ENCODE results near the gene ZNF324B.

Gene ZNF324B

GRCh38 chr19:58480831-58481230 is 29.4 kb downstream of the ZNF324B start:
- H3K4me3 ChIP-seq (ENCODE audit: low read depth, low read length) = no peak overlapping the region
- CTCF ChIA-PET = interaction anchor here (0.6 kb wide), 1 partner anchor 27 kb away, joined by 3 read pairs; no protein-coding TSS in a partner anchor
- TF ChIP-seq EGR2 (tag by site-specific recombination; IDR thresholded peaks at IDR 0.05; ENCODE audit: low read depth) (peak; percentile 50; the same call in 1 of the 2 replicates), ZNF626 (tag by site-specific recombination; IDR thresholded peaks at IDR 0.05) (no peak), ZSCAN30 (tag by site-specific recombination; IDR thresholded peaks at IDR 0.05) (no peak), ZNF302 (tag by site-specific recombination; IDR thresholded peaks at IDR 0.05; ENCODE audit: low read depth) (no peak), ZNF121 (tag by site-specific recombination; IDR thresholded peaks at IDR 0.05) (no peak)
- H3K27ac ChIP-seq (ENCODE audit: extremely low read depth, low read depth, low read length) = no peak overlapping the region
- H3K4me1 ChIP-seq (ENCODE audit: control insufficient read depth, insufficient read depth, low read length) = no peaks in the 10 kb centered on the region
- H3K9me3 ChIP-seq (ENCODE audit: control insufficient read depth, insufficient read depth, low read depth, low read length) = no peaks in the 10 kb centered on the region
- peaks cover 4 to 39% of the 10 kb centered on the region in 2 experiments; a peak in 2 of 3 replicates for H3K36me3 ChIP-seq (ENCODE audit: control insufficient read depth in 2 of 2, insufficient read depth in 1 of 2, low read length in 2 of 2)
- POLR2A ChIA-PET = no interaction called here

DNA sequence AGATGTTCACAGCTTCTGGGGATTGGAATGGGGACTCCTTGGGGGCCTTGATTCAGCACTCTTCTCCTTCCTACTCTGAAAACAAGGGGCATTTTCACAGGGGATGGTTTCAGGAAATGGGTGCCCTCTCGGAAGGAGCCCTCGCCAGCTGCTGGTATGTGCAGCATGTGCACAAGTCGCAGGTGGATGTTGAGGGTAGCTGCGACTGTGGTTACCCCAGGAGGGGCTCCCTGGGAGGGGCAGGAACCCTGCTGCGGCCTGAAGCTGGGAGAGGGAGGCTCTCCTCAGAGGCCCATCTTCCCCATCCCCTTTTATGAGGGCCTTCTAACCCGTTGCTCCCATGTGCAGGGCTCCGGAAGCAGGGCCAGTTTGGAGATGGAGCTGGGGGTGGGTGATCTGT is 30.9 kb downstream of the ZNF324B start:
- Histone ChIP-seq H3K36me3 (ENCODE audit: control insufficient read depth in 2 of 2, insufficient read depth in 1 of 2, low read length in 2 of 2) (peaks cover 4 to 39% of the 10 kb centered on the region in 2 experiments; a peak in 2 of 3 replicates), H3K4me3 (ENCODE audit: low read depth, low read length) (no peak overlapping the region), H3K27ac (ENCODE audit: extremely low read depth, low read depth, low read length) (no peak overlapping the region), H3K9me3 (ENCODE audit: control insufficient read depth, insufficient read depth, low read depth, low read length) (no peaks in the 10 kb centered on the region), H3K4me1 (ENCODE audit: control insufficient read depth, insufficient read depth, low read length) (no peaks in the 10 kb centered on the region)
- ChIA-PET CTCF (no interaction called here), POLR2A (interaction anchor here (0.5 to 1.5 kb wide), 2 partner anchors 37 to 771 kb away, joined by 4 to 6 read pairs; partner anchors contain the start of gene ZBTB45)
- TF ChIP-seq MYNN (tag by site-specific recombination; IDR thresholded peaks at IDR 0.05; ENCODE audit: borderline replicate concordance) (no peak), ZNF341 (tag by site-specific recombination; IDR thresholded peaks at IDR 0.05; ENCODE audit: low read depth) (no peak), ZNF792 (tag by site-specific recombination; IDR thresholded peaks at IDR 0.05) (no peak), ZNF132 (tag by site-specific recombination; IDR thresholded peaks at IDR 0.05; ENCODE audit: borderline replicate concordance) (no peak), ZNF660 (tag by site-specific recombination; IDR thresholded peaks at IDR 0.05) (no peak), ZIC2 (tag by site-specific recombination; IDR thresholded peaks at IDR 0.05) (no peak), RBAK (tag by site-specific recombination; IDR thresholded peaks at IDR 0.05) (no peak), ZNF362 (tag by site-specific recombination; IDR thresholded peaks at IDR 0.05) (no peak)
- TF ChIP-seq, protein P1, sequence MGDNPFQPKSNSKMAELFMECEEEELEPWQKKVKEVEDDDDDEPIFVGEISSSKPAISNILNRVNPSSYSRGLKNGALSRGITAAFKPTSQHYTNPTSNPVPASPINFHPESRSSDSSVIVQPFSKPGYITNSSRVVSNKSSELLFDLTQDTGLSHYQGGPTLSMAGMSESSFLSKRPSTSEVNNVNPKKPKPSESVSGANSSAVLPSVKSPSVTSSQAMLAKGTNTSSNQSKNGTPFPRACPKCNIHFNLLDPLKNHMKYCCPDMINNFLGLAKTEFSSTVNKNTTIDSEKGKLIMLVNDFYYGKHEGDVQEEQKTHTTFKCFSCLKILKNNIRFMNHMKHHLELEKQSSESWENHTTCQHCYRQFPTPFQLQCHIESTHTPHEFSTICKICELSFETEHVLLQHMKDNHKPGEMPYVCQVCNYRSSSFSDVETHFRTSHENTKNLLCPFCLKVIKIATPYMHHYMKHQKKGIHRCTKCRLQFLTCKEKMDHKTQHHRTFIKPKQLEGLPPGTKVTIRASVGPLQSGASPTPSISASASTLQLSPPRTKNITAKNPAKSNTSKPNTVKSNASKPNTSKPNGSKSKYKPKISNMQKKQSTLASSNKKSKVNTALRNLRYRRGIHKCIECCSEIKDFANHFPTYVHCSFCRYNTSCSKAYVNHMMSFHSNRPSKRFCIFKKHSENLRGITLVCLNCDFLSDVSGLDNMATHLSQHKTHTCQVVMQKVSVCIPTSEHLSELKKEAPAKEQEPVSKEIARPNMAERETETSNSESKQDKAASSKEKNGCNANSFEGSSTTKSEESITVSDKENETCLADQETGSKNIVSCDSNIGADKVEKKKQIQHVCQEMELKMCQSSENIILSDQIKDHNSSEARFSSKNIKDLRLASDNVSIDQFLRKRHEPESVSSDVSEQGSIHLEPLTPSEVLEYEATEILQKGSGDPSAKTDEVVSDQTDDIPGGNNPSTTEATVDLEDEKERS (tag by site-specific recombination; IDR thresholded peaks at IDR 0.05) = no peak
- TF ChIP-seq, protein P2, sequence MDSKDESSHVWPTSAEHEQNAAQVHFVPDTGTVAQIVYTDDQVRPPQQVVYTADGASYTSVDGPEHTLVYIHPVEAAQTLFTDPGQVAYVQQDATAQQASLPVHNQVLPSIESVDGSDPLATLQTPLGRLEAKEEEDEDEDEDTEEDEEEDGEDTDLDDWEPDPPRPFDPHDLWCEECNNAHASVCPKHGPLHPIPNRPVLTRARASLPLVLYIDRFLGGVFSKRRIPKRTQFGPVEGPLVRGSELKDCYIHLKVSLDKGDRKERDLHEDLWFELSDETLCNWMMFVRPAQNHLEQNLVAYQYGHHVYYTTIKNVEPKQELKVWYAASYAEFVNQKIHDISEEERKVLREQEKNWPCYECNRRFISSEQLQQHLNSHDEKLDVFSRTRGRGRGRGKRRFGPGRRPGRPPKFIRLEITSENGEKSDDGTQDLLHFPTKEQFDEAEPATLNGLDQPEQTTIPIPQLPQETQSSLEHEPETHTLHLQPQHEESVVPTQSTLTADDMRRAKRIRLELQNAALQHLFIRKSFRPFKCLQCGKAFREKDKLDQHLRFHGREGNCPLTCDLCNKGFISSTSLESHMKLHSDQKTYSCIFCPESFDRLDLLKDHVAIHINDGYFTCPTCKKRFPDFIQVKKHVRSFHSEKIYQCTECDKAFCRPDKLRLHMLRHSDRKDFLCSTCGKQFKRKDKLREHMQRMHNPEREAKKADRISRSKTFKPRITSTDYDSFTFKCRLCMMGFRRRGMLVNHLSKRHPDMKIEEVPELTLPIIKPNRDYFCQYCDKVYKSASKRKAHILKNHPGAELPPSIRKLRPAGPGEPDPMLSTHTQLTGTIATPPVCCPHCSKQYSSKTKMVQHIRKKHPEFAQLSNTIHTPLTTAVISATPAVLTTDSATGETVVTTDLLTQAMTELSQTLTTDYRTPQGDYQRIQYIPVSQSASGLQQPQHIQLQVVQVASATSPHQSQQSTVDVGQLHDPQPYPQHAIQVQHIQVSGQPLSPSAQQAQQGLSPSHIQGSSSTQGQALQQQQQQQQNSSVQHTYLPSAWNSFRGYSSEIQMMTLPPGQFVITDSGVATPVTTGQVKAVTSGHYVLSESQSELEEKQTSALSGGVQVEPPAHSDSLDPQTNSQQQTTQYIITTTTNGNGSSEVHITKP (tag by site-specific recombination; IDR thresholded peaks at IDR 0.05) = no peak
- TF ChIP-seq, protein P3, sequence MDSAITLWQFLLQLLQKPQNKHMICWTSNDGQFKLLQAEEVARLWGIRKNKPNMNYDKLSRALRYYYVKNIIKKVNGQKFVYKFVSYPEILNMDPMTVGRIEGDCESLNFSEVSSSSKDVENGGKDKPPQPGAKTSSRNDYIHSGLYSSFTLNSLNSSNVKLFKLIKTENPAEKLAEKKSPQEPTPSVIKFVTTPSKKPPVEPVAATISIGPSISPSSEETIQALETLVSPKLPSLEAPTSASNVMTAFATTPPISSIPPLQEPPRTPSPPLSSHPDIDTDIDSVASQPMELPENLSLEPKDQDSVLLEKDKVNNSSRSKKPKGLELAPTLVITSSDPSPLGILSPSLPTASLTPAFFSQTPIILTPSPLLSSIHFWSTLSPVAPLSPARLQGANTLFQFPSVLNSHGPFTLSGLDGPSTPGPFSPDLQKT (IDR thresholded peaks at IDR 0.05; ENCODE audit: borderline replicate concordance, low read depth, low read length) = no peak

Data from HEK293 (cell line).